GM12801 (cell line): Measurements from ENCODE around the gene MCL1.

ENCODE experiments used
- TF ChIP-seq, protein P1 (sequence below): IDR thresholded peaks from one replicate; pipeline ENCODE4 v1.5.1; 2011; ENCODE audit warnings: control low read depth; ENCODE audit not compliant: insufficient read length; ENCODE audit errors: extremely low read depth

The MCL1 gene

GRCh38 chr1:150544204-150544603, 35.2 kb downstream of the MCL1 start:
- TF ChIP-seq, protein P1, sequence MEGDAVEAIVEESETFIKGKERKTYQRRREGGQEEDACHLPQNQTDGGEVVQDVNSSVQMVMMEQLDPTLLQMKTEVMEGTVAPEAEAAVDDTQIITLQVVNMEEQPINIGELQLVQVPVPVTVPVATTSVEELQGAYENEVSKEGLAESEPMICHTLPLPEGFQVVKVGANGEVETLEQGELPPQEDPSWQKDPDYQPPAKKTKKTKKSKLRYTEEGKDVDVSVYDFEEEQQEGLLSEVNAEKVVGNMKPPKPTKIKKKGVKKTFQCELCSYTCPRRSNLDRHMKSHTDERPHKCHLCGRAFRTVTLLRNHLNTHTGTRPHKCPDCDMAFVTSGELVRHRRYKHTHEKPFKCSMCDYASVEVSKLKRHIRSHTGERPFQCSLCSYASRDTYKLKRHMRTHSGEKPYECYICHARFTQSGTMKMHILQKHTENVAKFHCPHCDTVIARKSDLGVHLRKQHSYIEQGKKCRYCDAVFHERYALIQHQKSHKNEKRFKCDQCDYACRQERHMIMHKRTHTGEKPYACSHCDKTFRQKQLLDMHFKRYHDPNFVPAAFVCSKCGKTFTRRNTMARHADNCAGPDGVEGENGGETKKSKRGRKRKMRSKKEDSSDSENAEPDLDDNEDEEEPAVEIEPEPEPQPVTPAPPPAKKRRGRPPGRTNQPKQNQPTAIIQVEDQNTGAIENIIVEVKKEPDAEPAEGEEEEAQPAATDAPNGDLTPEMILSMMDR: no peak

GRCh38 chr1:150543500-150544143, 35.8 kb downstream of the MCL1 start:
- TF ChIP-seq, protein P1: no peak

DNA sequence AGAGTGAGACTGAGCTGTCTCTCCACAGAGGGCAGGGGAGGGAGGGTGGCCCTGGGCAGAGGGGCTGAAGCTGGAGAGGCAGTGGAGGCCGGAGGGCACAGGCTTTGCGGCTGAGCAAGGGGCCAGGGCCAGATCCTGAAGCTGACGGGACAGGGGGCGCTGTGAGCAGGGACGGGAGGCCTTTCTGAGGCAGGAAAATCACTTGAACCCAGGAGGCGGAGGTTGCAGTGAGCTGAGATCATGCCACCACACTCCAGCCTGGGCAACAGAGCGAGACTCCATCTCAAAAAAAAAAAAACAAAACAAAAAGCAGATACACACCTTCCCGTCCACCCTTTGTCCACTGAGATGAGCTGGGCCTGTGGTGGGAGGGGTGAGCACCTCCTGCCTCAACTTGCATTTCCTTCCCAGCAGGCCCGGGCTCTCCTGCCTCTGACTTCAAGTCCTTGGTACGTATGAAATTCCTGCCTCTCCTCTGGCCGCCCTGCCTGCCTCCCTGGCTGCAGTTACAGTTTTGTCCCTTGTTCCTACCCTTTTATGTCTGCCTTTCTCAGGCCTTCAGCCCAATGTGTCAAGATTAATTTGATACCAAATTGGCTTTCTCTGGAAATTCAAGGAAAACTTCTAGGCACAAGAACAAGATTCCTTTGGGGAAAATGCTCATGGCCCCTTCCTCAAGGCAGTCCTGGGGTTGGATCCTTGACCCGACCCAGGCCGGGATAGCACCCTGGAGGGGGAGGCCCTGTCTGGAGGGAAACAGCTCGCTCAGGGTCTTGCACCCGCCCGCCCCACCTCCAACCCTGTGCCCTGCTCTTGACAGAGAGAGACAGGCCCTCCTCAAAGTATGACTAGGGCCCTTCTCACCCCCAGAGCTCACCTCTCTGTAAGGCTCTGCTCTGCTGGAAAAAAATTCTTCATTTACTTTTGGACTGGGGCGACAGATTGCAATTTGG, 41.4 kb downstream of the MCL1 start:
- TF ChIP-seq, protein P1: no peak

- TF ChIP-seq, protein P1: no peak
Measured at GRCh38 chr1:150536836-150537731, 42.3 kb downstream of the MCL1 start.

DNA sequence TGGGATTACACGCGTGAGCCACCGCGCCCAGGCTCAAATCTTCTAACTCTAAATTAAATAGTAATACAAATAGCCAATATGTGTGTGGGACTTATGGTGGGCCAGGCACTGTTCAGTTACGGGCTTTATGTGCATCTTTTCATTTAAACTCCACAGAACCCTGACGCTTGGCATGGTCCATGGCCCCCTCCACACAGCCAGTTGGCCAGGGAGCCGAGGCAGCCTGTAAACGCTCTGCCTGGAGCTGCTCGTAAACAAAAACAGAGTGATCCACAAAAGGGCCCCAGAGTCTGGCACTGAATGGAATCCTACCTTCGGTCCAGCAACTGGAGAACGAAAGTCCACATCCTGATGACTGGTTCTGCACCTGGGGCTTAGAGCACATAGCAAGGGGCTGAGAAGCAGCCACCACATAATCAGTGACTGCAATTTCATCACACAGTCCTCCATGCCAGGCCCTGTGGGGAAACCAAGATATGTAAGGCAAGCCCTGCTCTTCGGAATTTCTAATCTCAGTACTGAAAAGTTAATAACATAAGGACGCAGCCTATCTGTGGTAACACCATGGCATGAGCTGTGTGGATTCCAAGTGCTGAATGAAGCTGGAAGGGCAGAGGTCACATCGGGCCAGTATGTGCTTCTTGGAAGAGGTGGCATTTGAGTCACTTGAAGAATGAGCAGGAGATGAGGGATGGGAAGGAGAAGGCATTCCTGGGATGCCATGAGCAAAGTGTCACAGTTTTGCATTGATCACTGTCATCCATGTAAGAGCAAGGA, 43.7 kb downstream of the MCL1 start:
- TF ChIP-seq, protein P1: no peak

DNA sequence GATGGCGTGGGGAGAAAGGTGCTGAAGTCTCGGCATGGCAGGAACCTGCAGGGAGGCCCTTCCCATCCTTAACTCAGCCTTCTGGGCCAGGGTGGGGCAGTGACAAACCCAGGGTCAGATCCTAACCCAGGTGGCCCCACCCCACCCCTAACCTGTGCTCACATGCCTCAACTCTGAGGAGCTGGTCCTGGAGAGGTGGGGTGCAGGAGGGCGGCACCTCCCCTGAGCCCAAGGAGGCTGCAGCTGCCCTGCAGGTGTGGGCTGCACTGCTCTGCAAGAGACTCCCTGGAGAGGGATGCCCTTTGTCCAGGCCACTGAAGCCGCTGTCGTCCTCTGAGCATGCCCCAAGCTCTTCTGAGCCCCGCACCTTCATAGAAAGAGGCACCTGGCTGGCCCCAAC, 45.4 kb downstream of the MCL1 start:
- TF ChIP-seq, protein P1: no peak
